Gastroesophageal sphincter (tissue), 4 donors: ENCODE results near the gene HS3ST4. TPM values are rescaled to one million over a fixed set of nuclear protein-coding genes. Genes with fewer than 3 reads are reported as not detected.

ENCODE experiments used
- ATAC-seq: fragments of 150-250 bp; one replicate; pipeline ENCODE4 v1.9.1; 2016; ENCODE audit warnings: mild to moderate bottlenecking, moderate library complexity
- H3K27ac ChIP-seq, 4 donors: fragments of 200-600 bp; sonication (generic) in 3 of 4; 1 replicate in 3 of 4; 2 replicates in 1 of 4; pipeline ENCODE4 v1.5.1; 2016 to 2019
- H3K27me3 ChIP-seq: fragments of 200-600 bp; sonication (generic); one replicate; pipeline ENCODE4 v1.5.1; 2019
- H3K36me3 ChIP-seq, 2 donors: fragments of 200-600 bp; sonication (generic); one replicate each; pipeline ENCODE4 v1.5.1; 2019; ENCODE audit warnings: control low read depth in 1 of 2
- H3K4me1 ChIP-seq, 3 donors: fragments of 200-600 bp; sonication (generic); 1 replicate in 2 of 3; 2 replicates in 1 of 3; pipeline ENCODE4 v1.5.1; 2016 to 2019; ENCODE audit warnings: control low read depth in 2 of 3
- H3K4me3 ChIP-seq, 2 donors: fragments of 200-600 bp; sonication (generic); one replicate each; pipeline ENCODE4 v1.5.1; 2019; ENCODE audit warnings: mild to moderate bottlenecking in 1 of 2, moderate library complexity in 1 of 2
- H3K9me3 ChIP-seq, 3 donors: fragments of 200-600 bp; sonication (generic); one replicate each; pipeline ENCODE4 v1.5.1; 2017 to 2019; ENCODE audit warnings: control low read depth in 2 of 3
- CTCF ChIP-seq, 4 experiments: fragments of 200-600 bp in 2 of 4; fragments of 450-650 bp in 2 of 4; sonication (generic) in 1 of 4; IDR thresholded peaks; one replicate each; pipeline ENCODE4 v1.5.1; 2017 to 2019; ENCODE audit warnings: antibody characterized with exemption in 4 of 4, mild to moderate bottlenecking in 2 of 4, moderate library complexity in 2 of 4
- EP300 ChIP-seq: sonication (generic); formaldehyde crosslinking; IDR thresholded peaks from one replicate; pipeline ENCODE4 v1.6.1; 2017; ENCODE audit warnings: antibody characterized with exemption, mild to moderate bottlenecking
- POLR2A ChIP-seq, 2 donors: fragments of 450-650 bp; IDR thresholded peaks; one replicate each; pipeline ENCODE4 v1.6.1; 2017; ENCODE audit warnings: antibody characterized with exemption in 2 of 2, mild to moderate bottlenecking in 2 of 2, moderate library complexity in 1 of 2
- POLR2AphosphoS5 ChIP-seq: sonication (generic); formaldehyde crosslinking; IDR thresholded peaks from one replicate; pipeline ENCODE4 v1.6.1; 2017; ENCODE audit warnings: antibody characterized with exemption
- WGBS, 2 donors: methylation state at CpG; one replicate each; pipeline ENCODE4 v1.1.5; 2018; ENCODE audit warnings: low coverage in 1 of 2; 5-methylcytosine and 5-hydroxymethylcytosine counted together
- total RNA-seq, 4 donors: library from RNA; depleted of rRNA; stranded (reverse); fragments of >200 nt; gene quantifications; one replicate each; pipeline ENCODE4 v1.1.0, GENCODE V29; 2016

HS3ST4 gene
- total RNA-seq, 4 donors from 2014 or later: 0.12 TPM; not detected in 3

GRCh38 chr16:25747160-25747758 is 55.5 kb downstream of the HS3ST4 start:
- 66 to 100% methylated on average over 1 to 6 of the region's 7 CpGs for WGBS, 2 donors
- no peak for TF ChIP-seq CTCF (IDR thresholded peaks at IDR 0.05)
- no peak for TF ChIP-seq EP300
- TF ChIP-seq POLR2A (IDR thresholded peaks at IDR 0.05): no peak
- no peak for TF ChIP-seq POLR2AphosphoS5
- no peak for ATAC-seq

GRCh38 chr16:25748092-25748654 is 56.4 kb downstream of the HS3ST4 start:
- no peak for ATAC-seq
- TF ChIP-seq CTCF (IDR thresholded peaks at IDR 0.05) (no peak), POLR2AphosphoS5 (no peak), EP300 (no peak), POLR2A (IDR thresholded peaks at IDR 0.05) (no peak)
- 73 to 93% methylated on average over 2 to 3 of the region's 3 CpGs for WGBS, 2 donors
- peaks cover 0 to 5% (median 0%) of the 10 kb centered on the region in 3 donors for H3K9me3 ChIP-seq
- H3K27me3 ChIP-seq: no peaks in the 10 kb centered on the region
- H3K4me1 ChIP-seq: no peaks in the 10 kb centered on the region
- no peak overlapping the region for H3K27ac ChIP-seq
- H3K36me3 ChIP-seq: no peaks in the 10 kb centered on the region
- H3K4me3 ChIP-seq: no peak overlapping the region

More at GRCh38 chr16:25747160-25747758, 55.5 kb downstream of the HS3ST4 start:
- H3K27ac ChIP-seq: no peak overlapping the region
- H3K4me1 ChIP-seq: no peaks in the 10 kb centered on the region
- H3K9me3 ChIP-seq: peaks cover 0 to 5% (median 0%) of the 10 kb centered on the region in 3 donors
- no peaks in the 10 kb centered on the region for H3K27me3 ChIP-seq
- H3K4me3 ChIP-seq: no peak overlapping the region
- no peaks in the 10 kb centered on the region for H3K36me3 ChIP-seq

GRCh38 chr16:25750488-25751216 is 58.9 kb downstream of the HS3ST4 start:
- 58% methylated on average over 6 of the region's 6 CpGs; no CpG with 5 or more reads in 1 of the 2 donors for WGBS, 2 donors
- no peaks in the 10 kb centered on the region for H3K36me3 ChIP-seq
- TF ChIP-seq CTCF (IDR thresholded peaks at IDR 0.05) (no peak), POLR2AphosphoS5 (no peak), EP300 (no peak), POLR2A (IDR thresholded peaks at IDR 0.05) (no peak)
- H3K9me3 ChIP-seq: peaks cover 0 to 5% (median 0%) of the 10 kb centered on the region in 3 donors
- no peak overlapping the region for H3K4me3 ChIP-seq
- no peaks in the 10 kb centered on the region for H3K27me3 ChIP-seq
- H3K27ac ChIP-seq: no peak overlapping the region
- no peaks in the 10 kb centered on the region for H3K4me1 ChIP-seq
- ATAC-seq: no peak

GRCh38 chr16:25751230-25751835 is 59.6 kb downstream of the HS3ST4 start:
- H3K36me3 ChIP-seq: no peaks in the 10 kb centered on the region
- TF ChIP-seq EP300: no peak
- no peak for TF ChIP-seq POLR2A (IDR thresholded peaks at IDR 0.05)
- TF ChIP-seq POLR2AphosphoS5: no peak
- no peak for TF ChIP-seq CTCF (IDR thresholded peaks at IDR 0.05)
- H3K9me3 ChIP-seq: peaks cover 0 to 5% (median 0%) of the 10 kb centered on the region in 3 donors
- no peak overlapping the region for H3K4me3 ChIP-seq
- 60 to 77% methylated on average over 3 to 5 of the region's 5 CpGs for WGBS, 2 donors
- H3K27ac ChIP-seq: no peak overlapping the region
- H3K27me3 ChIP-seq: no peaks in the 10 kb centered on the region
- ATAC-seq: no peak
- H3K4me1 ChIP-seq: no peaks in the 10 kb centered on the region
